Measurements from ENCODE around the gene BMPR1A.
"Not testable (repeated sequence)": the region's sequence is repeated elsewhere in the genome, so short reads cannot be mapped to it uniquely, and the experiment has no call there.

The BMPR1A gene

DNA sequence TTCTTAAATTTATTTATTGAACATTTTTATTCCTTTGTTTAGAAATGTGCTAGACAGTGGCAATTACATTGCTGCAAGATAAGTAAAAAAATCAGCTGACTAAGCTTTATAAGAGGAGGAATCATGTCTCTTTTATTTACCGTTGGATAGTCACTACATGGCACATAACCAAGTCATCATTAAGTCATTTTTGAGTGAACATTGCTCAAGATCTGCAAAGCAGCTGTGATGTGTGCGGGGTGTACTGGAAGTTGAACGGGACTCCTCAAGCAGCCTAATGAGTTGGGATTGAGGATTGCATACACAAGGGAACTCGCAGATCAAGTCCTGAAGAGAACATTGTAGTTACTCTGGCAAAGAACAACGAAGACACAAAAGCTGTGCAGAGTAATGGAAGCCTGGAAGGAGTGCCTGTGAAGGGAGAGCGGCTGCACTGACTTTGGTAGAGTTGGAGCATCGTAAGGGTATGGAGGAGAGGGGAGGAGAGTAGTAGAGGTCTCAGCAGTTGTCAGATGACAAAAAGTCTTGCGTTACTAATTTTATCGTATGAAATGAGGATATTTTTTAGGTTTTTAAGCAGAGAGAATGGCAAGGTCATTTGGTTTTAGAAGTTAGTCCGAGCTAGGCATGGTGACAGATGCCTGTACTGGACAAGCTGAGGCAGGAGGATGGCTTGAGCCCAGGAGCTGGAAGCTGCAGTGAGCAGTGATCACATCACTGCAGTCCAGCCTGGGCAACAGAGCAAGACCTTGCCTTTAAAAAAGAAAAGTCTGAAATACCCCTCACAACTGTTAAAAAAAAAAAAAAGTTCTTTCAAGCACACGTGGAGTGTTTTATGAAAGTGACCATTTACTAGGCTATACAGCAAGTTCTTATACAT is 95.1 kb downstream of the BMPR1A start:
- no peak for FAIRE-seq

DNA sequence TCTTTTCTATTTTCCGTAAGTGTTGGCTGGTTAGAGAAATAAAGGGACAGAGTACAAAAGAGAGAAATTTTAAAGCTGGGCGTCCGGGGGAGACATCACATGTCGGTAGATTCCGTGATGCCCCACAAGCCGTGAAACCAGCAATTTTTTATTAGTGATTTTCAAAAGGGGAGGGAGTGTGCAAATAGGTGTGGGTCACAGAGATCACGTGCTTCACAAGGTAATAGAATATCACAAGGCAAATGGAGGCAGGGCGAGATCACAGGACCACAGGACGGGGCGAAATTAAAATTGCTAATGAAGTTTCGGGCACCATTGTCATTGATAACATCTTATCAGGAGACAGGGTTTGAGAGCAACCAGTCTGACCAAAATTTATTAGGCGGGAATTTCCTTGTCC is 97.2 kb downstream of the BMPR1A start:
- not testable (repeated sequence) for FAIRE-seq

DNA sequence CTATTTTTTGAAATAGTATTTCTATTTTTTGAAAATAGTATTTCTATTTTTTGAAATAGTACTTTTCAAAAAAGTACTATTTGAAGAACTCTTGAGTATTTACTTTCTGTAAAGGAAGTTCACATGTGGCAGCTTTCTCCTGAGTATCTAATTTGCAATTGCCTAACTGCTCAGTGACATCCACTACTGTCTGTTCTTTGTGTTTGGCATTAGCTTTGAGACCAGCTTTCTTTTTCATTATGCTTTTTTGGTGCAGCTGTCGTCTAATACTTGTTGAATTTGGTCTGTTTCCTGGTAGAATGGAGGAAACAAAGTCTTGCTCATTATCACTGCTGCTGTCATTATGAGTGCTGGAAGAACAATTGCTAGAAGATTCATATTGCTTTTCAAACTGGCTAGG is 99.1 kb downstream of the BMPR1A start:
- peak; percentile 25 for FAIRE-seq

DNA sequence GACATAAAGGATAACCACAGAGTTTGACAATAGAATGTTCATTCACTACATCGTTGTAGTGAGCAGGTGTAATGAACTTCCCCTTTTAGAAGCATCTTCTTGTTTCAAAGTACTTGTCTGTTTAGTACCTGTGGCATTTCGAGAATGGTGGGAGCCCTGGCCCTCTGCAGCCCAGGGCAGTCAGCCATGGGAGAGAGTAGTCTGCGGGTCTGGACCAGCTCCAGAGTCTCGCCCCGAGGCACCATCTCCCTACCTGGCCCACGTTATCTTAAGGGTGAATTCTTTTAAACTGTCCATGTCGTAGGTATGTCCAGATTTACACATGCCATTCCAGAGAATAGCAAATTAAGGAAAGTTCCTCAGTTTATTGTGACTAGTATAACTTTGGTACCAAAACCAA is 99.7 kb downstream of the BMPR1A start:
- no peak for FAIRE-seq

DNA sequence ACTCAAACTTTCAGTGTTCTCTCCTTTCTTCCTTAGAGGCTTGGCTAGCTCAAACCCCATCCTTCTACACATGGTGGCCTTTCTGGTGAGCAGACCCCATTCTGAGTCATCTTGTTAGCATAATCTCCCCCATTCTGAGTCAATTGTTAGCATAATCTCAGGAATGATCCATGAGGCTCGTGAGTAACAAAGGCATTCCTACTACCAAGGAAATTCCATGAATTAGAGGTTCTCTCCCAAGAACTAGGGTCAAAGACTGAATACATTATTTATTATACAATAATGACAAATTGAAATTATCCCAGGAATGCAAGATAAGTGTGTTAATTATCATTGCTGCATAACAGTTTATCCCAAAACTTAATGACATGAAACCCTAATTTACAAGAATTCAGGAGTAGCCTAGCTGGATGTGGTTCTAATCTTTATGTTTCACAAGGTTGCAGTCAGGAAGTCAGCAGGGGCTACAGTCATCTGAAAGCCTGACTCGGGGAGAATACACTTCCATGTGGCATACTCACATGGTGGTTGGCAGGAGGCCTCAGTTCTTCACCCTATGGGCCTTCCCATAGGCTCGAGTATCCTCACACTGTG is 100.8 kb downstream of the BMPR1A start:
- FAIRE-seq: no peak

DNA sequence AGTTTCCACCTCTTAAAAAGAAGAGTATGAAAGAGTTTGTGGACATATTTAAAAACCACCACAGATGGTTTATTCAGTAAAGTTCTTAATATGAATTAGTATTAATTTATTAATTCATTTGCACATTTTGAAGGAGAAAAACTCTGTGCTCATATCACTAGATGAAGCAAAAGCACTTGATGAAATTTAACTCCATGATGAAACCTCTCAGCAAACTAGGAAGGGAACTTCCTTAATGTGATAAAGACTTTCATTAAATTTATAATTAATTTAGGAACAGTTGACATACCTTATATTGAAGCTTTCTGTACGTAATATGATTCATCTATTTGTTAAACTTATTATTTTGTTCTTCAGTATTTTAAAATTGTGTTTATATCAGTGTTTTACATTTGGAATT is 101.6 kb downstream of the BMPR1A start:
- peak; percentile 69 for FAIRE-seq

DNA sequence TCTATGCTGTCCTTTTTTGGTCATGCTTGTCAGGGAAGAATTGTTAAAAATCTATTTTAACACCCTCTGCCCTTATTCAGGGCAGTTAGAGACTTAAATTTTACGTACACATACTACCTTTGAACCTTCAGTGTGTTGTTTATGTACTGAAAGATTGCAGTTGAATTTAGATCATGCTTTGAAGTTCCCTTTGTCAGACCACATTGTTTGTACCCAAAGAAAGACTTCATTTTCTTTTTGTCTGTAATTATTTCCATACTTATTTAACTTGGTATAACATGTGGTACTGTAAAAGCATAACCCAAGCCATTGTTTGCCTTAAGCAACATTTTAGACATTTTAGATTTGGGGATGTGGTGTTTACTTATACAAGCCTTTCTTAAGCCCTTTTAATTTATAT is 104.9 kb downstream of the BMPR1A start:
- FAIRE-seq: no peak

DNA sequence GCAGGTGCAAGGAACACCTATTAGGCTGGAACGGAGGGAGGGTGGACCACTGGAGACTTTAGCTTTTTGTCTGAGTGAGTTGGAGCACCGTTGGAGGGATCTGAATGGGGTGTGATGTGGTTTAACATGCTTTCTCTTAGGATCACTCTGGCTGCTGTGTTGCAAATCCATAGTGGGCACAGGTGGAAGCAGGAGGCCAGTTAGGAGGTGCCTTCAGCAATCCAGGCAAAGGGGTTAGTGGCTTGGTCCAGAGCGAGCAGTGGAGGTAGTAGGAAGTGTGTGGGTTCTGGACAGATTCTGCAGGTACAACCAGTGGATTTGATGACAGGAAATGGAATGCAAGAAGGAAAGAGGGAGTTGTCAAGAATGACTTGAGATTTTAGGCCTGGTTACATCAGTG is 106.0 kb downstream of the BMPR1A start:
- FAIRE-seq: no peak

DNA sequence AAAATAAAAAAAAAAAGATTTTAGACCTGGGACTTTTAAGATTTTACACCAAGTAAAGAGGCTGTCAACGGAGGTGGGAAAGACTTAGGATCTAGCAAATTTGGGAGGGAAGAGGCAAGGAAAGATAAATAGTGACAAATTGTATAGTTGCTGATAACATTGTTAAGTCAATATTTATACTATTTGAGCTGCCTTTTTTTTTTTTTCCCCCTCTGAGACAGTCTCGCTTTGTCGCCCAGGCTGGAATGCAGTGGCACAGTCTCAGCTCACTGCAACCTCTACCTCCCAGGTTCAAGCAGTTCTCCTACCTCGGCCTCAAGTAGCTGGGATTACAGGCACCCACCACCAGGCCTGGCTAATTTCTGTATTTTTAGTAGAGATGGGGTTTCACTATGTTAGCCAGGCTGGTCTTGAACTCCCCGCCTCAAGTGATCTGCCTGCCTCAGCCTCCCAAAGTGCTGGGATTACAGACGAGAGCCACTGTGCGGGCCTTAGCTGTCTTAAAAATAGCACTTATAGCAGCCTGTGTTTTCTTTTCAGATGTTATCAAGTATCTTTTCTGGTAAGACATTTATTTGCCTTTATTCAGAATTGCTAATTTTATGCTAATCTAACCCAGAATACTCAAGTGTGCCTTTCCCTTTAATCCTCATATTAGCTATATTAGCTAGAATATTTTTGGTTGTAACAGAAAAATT is 106.5 kb downstream of the BMPR1A start:
- FAIRE-seq: no peak

DNA sequence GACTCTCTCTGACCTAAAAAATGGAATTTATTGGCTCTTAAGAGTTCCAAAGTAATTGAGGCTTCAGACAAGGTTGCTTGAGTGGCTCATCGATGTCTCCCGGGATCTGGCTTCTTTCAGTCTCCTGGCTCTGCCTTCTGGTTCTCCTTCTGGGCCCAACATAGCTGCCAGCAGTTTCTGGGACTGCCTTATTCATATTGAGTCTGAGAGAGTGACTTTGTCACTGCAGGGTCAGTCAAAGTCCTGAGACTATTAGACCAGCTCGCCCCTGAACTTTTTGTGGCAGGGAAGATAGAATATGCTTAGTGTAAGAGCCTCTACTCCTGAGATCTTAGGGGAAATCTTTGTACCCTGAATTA is 107.0 kb downstream of the BMPR1A start:
- FAIRE-seq: no peak

DNA sequence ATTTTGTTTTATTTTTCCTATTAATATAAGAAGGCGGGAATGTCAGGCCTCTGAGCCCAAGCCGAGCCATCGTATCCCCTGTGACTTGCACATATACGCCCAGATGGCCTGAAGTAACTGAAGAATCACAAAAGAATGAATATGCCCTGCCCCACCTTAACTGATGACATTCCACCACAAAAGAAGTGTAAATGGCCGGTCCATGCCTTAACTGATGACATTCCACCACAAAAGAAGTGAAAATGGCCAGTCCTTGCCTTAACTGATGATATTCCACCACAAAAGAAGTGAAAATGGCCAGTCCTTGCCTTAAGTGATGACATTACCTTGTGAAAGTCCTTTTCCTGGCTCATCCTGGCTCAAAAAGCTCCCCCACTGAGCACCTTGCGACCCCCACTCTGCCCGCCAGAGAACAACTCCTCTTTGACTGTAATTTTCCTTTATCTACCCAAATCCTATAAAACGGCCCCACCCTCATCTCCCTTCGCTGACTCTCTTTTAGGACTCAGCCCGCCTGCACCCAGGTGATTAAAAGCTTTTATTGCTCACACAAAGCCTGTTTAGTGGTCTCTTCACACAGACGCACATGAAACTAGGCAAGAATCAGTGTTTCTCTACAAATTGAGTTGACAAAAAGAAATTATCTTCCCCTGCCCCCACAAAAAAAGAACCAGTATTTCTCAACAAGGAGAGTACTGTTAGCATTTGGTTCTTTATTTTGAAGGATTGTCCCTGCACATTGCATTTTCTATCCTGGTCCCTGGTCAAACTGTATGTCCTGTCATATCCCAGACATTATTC is 108.8 kb downstream of the BMPR1A start:
- not testable (repeated sequence) for FAIRE-seq

DNA sequence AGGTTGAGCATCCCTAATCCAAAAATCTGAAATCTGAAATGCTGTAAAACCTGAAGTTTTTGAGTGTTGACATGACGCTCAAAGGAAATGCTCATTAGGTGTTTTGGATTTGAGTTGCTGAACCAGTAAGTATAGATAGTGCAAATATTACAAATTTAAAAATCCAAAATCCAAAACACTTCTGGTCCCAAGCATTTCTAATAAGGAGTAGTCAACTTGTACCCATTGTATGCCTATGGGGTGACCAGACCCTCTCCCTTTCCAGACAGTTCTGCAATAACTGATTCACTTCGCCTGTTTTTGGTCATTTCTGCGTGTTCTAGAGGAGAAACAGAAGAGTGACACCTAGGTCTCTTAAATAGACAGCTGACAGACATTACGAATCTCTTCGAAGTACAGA is 110.7 kb downstream of the BMPR1A start:
- no peak for FAIRE-seq

DNA sequence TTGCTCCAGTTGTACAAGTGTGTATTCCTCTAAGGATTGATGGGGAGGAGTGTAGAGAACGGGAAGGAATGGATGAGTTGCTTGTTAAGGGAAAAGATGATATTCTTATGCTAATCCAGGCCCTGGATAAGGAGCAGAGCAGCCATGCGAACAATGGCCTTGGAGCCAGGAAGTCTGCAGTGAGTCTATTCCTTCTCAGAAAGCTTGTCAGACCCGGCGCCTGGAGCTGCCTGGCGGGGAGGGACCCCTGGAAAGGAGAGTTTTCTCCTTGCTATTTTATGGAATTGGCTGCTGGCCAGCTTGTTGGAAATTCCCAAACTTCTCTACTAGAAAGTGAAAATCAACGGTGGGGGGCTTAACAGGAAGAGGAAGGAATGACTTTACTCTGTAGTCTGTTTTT is 111.9 kb downstream of the BMPR1A start:
- no peak for FAIRE-seq

DNA sequence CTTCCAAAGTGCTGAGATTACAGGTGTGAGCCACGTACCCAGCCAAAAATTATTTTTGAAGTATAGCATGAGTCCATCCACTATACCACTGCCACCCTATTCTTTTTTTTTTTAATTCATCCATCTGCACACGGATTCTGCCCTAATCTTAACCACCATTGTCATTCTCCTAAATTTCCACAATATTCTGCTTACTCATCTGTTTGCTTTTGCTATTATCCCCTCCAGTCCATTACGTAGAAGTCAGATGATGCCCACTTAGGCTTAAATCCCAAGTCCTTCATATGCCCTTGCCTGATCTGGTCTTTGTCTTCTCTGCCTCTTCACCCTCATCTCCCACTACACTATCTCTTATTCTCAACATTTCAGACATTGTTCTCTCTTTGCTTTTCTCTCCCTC is 114.3 kb downstream of the BMPR1A start:
- no peak for FAIRE-seq

DNA sequence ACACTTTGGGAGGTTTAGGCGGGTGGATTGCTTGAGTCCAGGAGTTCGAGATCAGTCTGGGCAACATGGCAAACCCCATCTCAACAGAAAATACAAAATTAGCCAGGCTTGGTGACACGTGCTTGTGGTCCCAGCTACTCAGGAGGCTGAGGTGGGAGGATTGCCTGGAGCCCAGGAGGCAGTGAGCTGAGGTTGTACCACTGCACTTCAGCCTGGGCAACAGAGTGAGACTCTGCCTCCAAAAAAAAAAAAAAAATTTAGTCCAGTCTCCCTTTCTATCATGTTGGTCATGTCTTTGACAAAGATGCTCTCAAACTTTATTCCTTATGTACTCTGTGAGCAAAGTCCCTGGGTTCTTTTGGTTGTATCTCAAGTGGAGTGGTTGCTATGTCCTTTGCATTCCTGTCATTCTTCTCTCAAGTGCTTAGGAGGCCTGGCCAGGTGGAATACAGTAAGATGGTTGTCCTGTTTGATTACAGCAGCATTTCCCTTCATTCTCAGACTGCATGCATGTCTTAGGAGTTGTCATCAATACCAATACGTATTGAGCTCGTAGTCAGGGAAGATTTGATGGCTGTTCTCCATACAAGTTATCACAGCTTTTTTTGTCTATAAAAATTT is 115.3 kb downstream of the BMPR1A start:
- no peak for FAIRE-seq

DNA sequence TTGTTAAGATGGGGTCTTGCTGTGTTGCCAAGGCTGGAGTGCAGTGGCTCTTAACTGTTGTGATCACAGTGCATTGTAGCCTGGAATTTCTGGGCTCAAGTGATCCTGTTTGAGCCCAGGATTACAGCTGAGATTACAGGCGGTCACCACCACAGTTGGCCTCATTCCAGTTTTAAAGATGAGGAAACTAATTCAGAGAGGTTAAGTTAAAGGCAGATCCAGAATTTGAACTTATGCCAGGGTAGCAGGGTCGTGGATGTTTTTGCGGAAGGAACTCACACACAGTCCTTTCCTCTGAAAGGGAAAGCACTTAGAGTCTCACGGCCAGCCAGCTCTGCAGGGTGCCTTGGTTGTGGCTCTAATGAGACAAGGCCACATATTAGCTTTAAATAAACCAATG is 116.3 kb downstream of the BMPR1A start:
- FAIRE-seq: no peak

DNA sequence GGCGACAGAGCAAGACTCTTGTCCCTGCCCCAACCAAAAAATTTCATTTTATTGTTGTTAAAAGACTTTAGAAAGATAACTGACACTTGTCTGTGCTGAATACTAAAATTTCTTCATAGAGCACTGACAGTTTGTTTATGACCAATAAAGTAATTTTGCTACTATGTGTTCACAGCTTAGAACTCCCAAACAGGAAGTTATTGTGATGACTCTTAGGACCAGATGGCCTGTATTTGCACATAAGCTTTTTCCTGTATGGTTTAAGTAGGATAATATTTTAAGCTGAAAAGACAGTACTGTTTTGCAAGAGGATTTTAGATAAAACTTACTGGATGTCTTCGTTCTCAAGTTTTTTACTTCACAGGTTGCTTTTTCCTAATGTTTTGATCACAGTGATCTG is 120.3 kb downstream of the BMPR1A start:
- FAIRE-seq: no peak

DNA sequence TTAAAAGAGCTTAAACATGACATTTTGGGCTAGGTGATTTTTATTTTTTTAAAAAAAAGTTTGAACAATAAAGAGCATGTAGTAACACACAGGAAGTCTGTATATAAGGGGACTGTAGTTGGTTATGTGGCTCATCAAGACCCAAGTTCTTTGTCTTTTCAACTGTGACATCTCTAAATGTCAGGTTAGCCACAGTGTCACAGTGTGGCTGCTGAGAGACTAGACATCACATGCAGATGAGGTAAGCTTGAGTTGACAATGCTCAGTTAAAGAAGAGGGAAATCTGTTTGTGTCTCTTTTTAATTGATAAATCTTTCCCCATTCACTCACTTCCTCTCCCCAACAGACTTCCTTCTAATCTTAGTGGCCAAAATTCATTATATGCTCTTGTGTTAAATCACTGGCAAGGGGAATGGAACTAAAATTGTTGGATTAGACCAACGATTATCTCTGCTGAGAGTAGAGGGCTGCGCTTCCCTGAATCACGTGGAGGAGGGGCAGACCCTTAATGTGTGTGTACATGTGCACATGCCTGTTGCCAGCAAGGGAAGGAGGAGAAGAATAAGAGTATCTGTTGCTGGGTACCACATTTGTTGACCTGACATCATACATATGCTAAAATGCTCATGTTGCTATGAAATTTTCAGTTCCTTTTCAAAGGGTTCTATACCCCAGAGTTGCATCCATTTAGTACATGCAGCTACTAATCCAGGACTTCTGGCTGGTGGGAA is 122.7 kb downstream of the BMPR1A start:
- FAIRE-seq: no peak

DNA sequence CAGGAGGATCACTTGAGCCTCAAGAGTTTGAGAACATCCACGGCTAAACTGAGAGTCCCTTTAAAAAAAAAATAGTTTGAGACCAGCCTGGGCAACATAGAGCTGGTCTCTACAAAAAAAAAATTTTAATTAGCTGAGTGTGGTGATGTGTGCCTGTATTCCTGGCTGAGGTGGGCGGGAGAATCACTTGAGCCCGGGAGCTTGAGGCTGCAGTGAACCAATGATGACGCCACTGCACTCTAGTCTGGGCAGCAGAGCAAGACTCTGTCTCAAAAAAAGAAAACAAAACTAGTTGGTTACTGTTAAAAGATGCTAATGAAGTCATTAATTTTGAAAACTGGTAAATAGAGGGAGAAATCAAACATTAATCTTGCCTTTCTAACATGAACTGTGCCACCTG is 124.6 kb downstream of the BMPR1A start:
- FAIRE-seq: no peak

DNA sequence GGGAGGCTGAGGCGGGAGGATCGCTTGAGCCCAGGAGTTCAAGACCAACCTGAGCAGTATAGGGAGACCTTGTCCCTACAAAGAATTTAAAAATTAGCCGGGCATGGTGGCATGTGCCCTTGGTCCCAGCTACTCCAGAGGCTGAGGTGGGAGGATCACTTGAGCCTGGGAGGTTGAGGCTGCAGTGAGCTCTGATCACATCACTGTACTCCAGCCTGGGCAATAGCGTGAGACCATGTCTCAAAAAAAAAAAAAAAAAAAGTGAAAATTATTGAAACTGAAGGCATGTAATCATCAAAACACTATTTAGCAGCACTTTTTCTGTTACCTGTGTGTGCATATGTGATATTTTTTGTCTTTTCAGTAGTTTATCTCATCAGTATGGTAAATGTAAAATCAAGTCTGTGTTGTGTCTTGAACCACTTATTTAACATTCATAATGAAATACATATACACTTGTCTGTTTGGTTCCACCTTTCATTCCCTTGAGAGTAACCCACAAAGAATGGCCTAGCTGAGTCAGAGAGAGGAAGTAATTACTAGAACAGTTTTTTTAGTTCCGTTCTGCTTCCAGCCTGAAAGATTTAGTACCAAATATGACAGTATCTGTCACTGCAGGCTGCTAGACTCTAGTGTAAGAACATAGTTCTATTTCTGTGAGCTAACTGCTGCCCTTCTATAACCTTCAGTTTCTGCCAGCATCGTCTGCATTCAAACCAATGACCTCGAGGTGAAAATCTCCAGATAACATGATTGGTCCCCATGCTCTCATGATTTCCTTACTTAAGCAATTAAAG is 132.4 kb downstream of the BMPR1A start:
- no peak for FAIRE-seq

DNA sequence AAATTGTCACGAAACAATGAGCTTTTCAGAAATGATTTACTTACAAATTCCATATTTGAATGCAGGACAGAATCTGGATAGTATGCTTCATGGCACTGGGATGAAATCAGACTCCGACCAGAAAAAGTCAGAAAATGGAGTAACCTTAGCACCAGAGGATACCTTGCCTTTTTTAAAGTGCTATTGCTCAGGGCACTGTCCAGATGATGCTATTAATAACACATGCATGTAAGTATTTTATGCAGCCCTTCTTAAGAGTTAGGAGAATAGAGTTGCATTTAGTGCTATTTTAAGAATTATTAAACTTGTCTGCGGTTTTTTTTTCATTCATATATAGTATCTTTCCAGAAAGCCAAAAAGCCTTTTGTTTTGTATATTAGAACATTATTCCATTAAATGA is 133.6 kb downstream of the BMPR1A start:
- no peak for FAIRE-seq
